Mammary epithelial cell (primary cell): ENCODE data around the gene NCAPG2.
"Not testable (repeated sequence)": the region's sequence is repeated elsewhere in the genome, so short reads cannot be mapped to it uniquely, and the experiment has no call there.

Experiments
- EZH2 ChIP-seq: IDR thresholded peaks from 2 replicates; pipeline ENCODE4 v1.6.1; 2012; ENCODE audit warnings: low read length, inconsistent platforms, borderline replicate concordance
- TF ChIP-seq, protein P1 (sequence below), 2 donors: IDR thresholded peaks in 1 of 2; conservative IDR thresholded peaks in 1 of 2; 2 replicates each; pipeline ENCODE4 v1.5.1; 2011 to 2012; ENCODE audit warnings: inconsistent platforms in 2 of 2, low read length in 2 of 2, mild to moderate bottlenecking in 2 of 2, control low read depth in 1 of 2, low read depth in 1 of 2; ENCODE audit not compliant: insufficient read depth in 1 of 2; ENCODE audit errors: extremely low read depth in 1 of 2

GRCh38 chr7:158697597-158697996, 7.0 kb downstream of the NCAPG2 start:
- TF ChIP-seq, protein P1, sequence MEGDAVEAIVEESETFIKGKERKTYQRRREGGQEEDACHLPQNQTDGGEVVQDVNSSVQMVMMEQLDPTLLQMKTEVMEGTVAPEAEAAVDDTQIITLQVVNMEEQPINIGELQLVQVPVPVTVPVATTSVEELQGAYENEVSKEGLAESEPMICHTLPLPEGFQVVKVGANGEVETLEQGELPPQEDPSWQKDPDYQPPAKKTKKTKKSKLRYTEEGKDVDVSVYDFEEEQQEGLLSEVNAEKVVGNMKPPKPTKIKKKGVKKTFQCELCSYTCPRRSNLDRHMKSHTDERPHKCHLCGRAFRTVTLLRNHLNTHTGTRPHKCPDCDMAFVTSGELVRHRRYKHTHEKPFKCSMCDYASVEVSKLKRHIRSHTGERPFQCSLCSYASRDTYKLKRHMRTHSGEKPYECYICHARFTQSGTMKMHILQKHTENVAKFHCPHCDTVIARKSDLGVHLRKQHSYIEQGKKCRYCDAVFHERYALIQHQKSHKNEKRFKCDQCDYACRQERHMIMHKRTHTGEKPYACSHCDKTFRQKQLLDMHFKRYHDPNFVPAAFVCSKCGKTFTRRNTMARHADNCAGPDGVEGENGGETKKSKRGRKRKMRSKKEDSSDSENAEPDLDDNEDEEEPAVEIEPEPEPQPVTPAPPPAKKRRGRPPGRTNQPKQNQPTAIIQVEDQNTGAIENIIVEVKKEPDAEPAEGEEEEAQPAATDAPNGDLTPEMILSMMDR (conservative IDR thresholded peaks at IDR 0.05 in 1 of 2, IDR thresholded peaks at IDR 0.05 in 1 of 2; ENCODE audit: extremely low read depth in 1 of 2, insufficient read depth in 1 of 2, low read depth in 1 of 2, low read length in 2 of 2) = not testable (repeated sequence)
- not testable (repeated sequence) for TF ChIP-seq EZH2
